AG09319 (cell line): ENCODE measurements around the gene SAMD14.

Experiments used
- DNase-seq: peaks from one replicate; pipeline ENCODE4 v3.0.0-alpha.2; 2010; ENCODE audit warnings: low read depth; ENCODE audit errors: extremely low read depth
- TF ChIP-seq, protein P1 (sequence below): IDR thresholded peaks from 2 replicates; pipeline ENCODE4 v1.5.1; 2011; ENCODE audit warnings: low read depth, mild to moderate bottlenecking, inconsistent platforms, low read length, moderate library complexity

SAMD14 gene

DNA sequence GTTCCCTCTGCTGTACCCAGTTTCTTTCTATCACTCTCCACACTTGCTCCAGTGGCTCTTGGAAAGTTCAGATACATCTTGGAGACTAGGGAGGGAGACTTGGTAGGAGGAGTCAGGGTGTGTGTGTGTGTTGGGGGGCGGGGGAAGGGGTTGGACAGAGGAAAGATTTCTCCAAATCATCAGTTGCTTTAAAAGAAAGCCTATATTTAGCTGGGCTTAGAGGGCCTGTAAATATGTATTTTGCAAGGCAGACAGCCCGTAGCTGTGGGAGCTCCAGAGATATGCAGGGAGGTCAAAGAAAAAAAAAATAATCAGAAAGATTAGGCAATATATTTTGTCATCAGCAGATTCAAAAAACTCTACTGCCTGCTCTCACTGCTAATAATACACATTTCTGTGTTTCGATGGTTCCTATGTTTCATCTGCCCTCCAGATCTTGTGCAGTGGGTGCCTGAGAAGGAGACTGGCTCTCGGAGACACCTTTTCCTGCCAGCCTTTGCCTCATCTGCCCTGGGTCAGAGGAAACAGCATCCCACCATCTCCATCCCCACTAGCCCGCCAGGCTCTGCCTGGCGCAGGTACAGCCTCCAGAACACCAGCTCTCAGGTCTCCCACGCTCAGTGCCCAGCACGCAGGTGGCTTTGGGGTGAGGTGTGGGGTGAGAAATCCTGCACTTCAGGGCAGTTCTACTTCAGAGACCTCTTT, 25.3 kb upstream of the SAMD14 start:
- TF ChIP-seq, protein P1, sequence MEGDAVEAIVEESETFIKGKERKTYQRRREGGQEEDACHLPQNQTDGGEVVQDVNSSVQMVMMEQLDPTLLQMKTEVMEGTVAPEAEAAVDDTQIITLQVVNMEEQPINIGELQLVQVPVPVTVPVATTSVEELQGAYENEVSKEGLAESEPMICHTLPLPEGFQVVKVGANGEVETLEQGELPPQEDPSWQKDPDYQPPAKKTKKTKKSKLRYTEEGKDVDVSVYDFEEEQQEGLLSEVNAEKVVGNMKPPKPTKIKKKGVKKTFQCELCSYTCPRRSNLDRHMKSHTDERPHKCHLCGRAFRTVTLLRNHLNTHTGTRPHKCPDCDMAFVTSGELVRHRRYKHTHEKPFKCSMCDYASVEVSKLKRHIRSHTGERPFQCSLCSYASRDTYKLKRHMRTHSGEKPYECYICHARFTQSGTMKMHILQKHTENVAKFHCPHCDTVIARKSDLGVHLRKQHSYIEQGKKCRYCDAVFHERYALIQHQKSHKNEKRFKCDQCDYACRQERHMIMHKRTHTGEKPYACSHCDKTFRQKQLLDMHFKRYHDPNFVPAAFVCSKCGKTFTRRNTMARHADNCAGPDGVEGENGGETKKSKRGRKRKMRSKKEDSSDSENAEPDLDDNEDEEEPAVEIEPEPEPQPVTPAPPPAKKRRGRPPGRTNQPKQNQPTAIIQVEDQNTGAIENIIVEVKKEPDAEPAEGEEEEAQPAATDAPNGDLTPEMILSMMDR, result no peak
- peak; percentile 49 for DNase-seq

DNA sequence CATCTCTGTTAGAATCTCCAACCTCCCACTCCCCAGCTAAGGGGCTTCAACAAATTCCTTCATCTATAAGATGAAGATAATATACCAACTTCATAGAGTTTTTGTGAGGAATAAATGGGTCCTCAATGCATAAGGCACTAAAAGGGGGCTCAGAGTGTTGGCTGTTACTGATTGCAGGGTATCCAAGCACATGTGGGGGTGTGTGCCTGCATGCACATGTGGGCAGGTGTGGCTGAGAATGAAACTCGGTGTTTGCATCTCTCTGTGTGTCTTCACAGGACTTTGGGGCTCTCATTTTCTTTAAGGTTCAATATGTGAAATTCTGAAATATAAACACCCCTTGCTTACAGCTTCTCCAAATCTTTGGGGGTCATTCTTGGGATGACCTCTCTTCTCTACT, 24.6 kb upstream of the SAMD14 start:
- no peak for DNase-seq
- TF ChIP-seq, protein P1, result no peak

DNA sequence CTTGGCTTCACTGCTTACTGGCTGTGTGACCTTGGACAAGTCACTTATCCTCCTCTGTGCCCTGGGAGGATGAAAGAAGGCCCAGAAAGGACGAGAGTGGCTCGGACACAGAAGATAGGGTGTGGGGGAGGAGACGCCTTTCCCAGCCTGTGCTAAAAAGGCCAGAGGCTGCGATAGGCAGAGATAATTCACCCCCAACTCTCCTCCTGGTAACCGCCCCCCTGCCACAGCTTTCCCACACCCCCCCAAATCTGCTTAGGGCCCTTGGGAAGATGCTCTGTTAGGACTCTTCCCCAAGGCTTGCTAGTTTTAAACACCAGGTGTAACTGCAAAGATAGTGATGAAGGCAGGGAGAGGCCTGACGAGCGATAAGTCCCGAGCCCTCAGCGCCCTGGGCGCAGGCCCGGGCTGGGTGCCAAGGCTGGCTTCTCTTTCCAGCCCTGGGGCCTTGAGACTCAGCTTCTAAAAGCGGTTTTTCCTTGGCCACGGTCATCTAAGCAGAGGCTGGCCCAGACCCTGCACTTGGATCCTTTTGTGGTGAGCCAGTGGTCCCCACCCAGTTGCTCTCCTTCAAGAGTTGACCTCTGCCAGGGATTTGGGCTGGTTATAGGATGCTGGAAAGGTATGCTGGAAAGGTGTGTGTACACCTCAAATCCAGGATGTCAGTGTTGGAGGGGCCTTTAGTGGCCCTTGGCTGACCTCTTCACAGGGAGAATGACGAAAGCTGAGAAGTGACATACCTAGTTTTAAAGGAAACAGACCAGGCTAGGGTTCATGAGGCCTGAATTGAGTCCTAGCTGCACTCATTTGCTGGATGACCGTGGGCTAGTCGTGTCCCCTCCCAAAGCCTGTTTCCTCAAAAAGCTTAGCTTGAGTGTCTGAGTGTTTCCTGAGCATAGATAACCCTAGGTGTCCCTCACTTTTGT, 24.0 kb upstream of the SAMD14 start:
- TF ChIP-seq, protein P1, result no peak
- no peak for DNase-seq

DNA sequence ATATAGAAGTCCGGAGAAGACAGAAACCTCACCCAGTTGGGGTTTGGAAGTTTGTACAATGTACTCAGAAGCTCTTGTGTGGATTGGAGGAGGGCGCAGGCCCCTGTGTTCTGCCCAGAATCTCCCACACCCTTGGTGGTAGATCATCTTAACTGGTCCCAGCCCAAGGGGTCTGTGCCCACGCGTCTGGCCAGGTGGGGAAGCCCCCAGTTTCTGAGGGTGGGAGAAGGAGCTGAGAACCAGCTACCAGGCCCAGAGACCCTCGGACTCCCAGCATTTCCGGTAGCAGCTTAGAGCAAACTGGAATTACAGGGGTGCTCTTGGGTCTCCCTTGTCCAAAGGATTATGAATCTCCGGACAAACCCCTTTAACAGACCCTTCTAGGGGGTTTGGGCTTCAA, 22.8 kb upstream of the SAMD14 start:
- DNase-seq, result no peak
- TF ChIP-seq, protein P1, result no peak

DNA sequence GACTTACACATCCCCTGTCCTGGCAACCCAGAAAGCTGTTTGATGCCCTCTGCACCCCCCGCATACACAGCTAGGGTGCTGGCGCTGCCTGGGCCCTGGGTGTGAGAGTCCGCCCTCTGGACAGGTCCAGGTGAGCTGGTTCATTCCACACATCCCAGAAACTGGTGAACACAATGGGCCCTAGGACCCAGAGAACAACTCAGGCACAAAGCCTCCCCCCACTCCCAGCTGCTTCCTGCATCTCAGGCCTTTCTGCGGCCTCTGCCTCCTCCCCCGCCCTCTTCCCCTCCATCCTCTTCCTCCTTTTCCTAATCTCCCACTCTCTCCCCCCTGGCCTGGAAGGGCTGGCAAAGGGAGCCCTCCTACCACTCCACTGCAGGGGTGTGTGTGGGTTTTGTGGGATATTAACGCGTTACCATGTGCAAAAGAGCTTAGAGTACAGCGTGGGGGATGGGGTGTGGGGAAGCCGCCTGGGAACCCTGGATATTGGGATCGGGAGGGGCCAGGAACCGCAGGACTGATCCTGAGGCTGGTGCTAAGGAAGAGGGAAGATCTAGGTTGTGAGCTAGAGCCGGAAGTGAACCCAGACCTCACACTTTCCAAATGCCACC, 22.1 kb upstream of the SAMD14 start:
- DNase-seq, result peak; percentile 52
- TF ChIP-seq, protein P1, result no peak

DNA sequence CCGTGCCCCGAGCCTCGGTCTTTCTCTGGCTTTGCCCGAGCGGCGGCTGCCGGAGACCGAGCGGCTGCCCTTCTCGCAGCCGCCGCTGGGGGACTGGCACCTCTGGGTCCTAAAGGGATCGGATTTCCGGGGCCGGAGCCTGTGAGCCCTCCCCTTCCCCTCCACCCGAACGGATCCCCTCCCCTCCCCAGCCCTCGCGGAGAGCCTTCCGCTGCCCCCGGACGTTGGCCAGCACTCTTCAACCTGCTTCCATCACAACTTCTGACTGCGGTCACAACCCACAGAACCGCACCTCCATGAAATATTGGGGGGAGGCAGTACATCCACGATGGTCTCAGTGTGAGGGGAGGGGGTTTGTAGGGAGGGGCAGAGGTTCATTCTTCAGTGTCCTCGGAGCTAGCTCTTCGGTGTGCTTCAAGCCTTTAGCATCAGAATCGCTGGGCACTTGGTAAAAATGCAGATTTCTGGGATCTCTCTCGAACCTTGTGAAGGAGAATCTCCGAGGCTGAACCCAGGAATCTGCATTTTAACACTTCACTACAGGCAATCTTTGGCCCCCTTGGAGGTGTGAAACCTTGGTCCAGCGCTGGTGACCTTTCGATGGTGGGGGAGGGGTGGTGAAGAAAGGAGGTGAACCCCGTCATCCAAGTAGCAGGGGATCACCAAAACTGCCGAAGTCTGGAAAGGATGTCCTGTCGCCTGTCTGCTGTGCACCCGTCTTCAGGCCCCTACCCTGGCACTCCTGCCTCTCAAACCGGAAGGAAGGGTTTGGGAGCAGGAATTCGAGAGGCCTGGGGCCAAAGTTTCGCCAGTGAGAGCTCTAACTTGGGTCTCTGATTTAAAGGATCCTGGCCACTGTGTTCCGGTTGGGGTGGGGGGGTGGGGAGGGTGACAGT, 21.3 kb upstream of the SAMD14 start:
- peak; percentile 78 for DNase-seq
- TF ChIP-seq, protein P1, result peak; percentile 51
